Activated naive CD8-positive, alpha-beta T cell (primary cell): Measurements from ENCODE around the gene HOXB1.
"Not testable (repeated sequence)": the region's sequence is repeated elsewhere in the genome, so short reads cannot be mapped to it uniquely, and the experiment has no call there.

Experiments used
- H3K27ac Mint-ChIP-seq: one replicate; pipeline ENCODE4 v1.8.0; 2021; ENCODE audit warnings: mixed read lengths
- H3K27me3 Mint-ChIP-seq: one replicate; pipeline ENCODE4 v1.8.0; 2021; ENCODE audit warnings: mixed read lengths
- H3K36me3 Mint-ChIP-seq: one replicate; pipeline ENCODE4 v1.8.0; 2021; ENCODE audit warnings: mixed read lengths
- H3K4me1 Mint-ChIP-seq: one replicate; pipeline ENCODE4 v1.8.0; 2021; ENCODE audit warnings: low read depth, mixed read lengths
- H3K4me3 Mint-ChIP-seq: one replicate; pipeline ENCODE4 v1.8.0; 2021; ENCODE audit warnings: mild to moderate bottlenecking, mixed read lengths
- H3K9me3 Mint-ChIP-seq: one replicate; pipeline ENCODE4 v1.8.0; 2021; ENCODE audit warnings: low read depth, mixed read lengths

HOXB1 gene

DNA sequence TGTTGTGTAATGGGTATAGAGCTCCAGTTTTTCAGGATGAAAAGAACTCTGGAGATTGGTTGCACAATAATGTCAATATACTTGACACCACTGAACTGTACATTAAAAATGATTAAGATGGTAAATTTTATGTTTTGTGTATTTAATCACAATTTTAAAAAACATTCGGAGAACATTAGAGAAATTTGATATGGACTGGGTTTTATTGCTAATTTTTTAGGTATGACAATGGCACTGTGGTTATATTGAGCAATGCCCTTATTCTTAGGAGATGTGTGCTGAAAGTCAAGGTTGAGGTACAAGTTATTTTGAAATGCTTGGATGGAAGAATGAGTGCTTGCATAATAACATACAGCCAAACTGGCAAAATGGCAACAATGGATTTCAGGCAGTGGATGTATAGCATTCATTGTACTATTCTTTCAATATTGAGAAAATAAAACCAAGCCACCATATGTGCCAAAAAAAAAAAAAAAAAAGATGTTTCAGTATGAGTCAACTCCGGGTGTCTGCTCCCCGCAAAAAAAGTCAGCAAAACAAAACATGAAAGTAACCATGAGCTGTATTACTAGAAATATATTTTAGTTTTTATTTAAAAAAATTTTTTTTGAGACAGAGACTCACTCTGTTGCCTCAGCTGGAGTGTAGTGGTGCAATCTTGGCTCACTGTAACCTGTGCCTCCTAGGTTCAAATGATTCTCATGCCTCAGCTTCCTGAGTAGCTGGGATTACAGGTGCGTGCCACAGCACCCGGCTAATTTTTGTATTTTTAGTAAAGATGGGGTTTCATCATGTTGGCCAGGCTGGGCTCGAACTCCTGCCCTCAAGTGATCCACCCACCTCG is 19.8 kb downstream of the HOXB1 start:
- Mint-ChIP-seq H3K4me3 (no peak overlapping the region), H3K36me3 (peaks cover 2% of the 10 kb centered on the region), H3K9me3 (no peaks in the 10 kb centered on the region), H3K27me3 (peaks cover 19% of the 10 kb centered on the region), H3K27ac (no peak overlapping the region), H3K4me1 (peaks cover 29% of the 10 kb centered on the region)

DNA sequence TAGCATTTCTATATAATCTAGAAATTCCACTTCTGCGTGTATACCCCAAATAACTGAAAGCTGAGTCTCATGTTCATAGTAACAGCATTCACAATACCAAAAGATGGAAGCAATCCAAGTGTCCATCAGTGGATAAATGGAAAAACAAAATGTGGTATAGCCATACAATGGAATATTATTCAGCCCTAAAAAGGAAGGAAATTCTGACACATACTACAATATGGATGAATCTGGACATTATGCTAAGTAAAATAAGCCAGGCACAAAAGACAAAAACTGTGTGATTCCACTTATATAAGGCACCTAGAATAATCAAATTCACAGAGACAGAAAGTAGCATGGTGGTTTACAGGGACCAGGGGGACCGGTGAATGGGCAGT is 20.4 kb downstream of the HOXB1 start:
- Mint-ChIP-seq H3K9me3 (no peaks in the 10 kb centered on the region), H3K27ac (no peak overlapping the region), H3K36me3 (peaks cover 2% of the 10 kb centered on the region), H3K27me3 (peaks cover 19% of the 10 kb centered on the region), H3K4me1 (peaks cover 35% of the 10 kb centered on the region), H3K4me3 (no peak overlapping the region)

DNA sequence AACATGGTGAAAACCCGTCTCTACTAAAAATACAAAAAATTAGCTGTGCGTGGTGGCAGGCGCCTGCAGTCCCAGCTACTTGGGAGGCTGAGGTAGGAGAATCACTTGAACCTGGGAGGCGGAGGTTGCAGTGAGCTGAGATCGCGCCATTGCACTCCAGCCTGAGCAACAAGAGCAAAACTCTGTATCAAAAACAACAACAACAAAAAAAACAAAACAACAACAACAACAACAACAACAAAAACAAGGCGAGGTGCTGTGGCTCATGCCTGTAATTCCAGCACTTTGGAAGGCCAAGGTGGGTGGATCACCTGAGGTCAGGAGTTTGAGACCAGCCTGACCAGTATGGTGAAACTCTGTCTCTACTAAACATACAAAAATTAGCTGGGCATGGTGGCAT is 21.1 kb downstream of the HOXB1 start:
- not testable (repeated sequence) for H3K36me3 Mint-ChIP-seq, H3K4me3 Mint-ChIP-seq, H3K9me3 Mint-ChIP-seq, H3K27ac Mint-ChIP-seq
- peaks cover 37% of the 10 kb centered on the region for H3K4me1 Mint-ChIP-seq
- peaks cover 13% of the 10 kb centered on the region for H3K27me3 Mint-ChIP-seq

DNA sequence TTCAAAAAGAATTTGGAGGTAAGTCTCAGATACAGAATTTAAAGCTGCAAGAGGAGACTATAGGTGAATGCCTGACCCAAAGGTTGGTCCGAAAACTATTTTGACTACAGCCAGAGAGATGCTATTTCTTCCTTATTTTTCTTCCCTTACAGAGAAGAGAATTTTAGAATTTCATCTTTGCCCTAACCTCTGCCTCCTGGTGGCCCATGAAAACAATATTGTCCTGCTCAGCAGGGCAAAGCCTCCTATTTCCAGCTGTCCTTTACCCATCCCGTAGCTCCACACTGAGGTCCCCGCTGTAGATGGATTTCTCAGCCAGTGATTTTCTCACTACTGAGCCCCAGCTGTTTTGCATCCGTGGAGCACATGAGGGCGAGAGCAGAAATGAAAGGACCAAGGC is 24.6 kb downstream of the HOXB1 start:
- Mint-ChIP-seq H3K4me1 (peaks cover 19% of the 10 kb centered on the region), H3K27me3 (peaks cover 14% of the 10 kb centered on the region), H3K9me3 (no peaks in the 10 kb centered on the region), H3K4me3 (no peak overlapping the region), H3K27ac (no peak overlapping the region), H3K36me3 (no peaks in the 10 kb centered on the region)

DNA sequence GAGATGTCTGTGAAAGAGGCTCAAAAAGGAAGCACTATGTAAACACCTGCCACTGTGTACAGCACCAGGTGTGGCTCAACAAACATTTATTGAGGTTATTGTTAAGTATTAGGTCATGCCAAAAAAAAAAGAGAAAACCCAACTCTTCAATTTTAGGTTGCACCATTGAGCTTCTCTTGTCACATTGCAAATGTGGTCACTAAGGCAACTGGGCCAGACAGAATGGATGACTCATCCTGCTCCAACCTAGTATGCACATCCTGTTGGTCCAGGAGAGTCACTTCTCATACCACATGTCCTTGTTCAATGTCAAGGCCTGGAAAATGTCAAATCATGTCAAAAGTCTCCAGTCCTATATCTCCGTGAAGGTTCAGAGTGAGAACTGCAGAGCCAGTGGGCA is 25.0 kb downstream of the HOXB1 start:
- no peak overlapping the region for H3K4me3 Mint-ChIP-seq
- H3K4me1 Mint-ChIP-seq = peaks cover 16% of the 10 kb centered on the region
- no peaks in the 10 kb centered on the region for H3K9me3 Mint-ChIP-seq
- H3K27me3 Mint-ChIP-seq = peaks cover 14% of the 10 kb centered on the region
- H3K36me3 Mint-ChIP-seq = no peaks in the 10 kb centered on the region
- H3K27ac Mint-ChIP-seq = peak overlapping the region; percentile 41

DNA sequence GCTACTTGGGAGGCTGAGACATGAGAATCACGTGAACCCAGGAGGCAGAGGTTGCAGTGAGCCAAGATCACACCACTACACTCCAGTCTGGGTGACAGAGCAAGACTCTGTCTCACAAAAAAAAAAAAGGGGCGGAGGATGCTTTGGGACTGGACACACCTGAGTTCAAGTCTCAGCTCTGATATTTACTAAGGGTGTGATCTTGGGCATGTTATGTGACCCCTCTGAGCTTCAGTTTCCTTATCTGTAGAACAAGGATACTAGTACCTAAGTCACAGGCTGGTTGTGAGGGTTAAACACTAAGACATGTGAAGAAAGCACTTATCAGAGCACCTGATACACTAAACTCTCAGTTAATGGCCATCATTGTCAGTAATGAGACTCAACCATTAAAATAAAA is 25.9 kb downstream of the HOXB1 start:
- H3K27ac Mint-ChIP-seq = no peak overlapping the region
- no peaks in the 10 kb centered on the region for H3K36me3 Mint-ChIP-seq
- peaks cover 10% of the 10 kb centered on the region for H3K4me1 Mint-ChIP-seq
- no peak overlapping the region for H3K4me3 Mint-ChIP-seq
- no peaks in the 10 kb centered on the region for H3K9me3 Mint-ChIP-seq
- H3K27me3 Mint-ChIP-seq = peaks cover 17% of the 10 kb centered on the region

DNA sequence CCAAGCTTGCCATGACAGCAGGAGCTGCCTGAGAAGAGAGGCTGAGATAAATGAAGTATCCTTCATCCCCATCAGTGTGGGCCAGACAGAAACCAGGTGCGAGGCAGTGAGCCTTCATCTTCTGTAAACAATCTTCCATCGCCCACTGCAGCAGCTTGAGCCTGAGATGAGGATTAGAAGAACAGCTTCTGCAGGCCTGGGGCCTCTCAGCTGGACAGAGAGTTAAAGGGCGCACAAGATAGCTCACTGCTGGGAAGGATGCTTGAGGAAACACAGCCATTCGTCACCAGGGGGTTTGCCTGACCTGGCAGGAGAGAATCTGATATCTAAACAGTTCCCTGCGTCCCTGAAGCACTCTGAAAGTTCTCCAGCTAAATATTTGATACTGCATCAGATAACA is 27.1 kb downstream of the HOXB1 start:
- Mint-ChIP-seq H3K27ac (no peak overlapping the region), H3K4me1 (peaks cover 10% of the 10 kb centered on the region), H3K36me3 (no peaks in the 10 kb centered on the region), H3K4me3 (no peak overlapping the region), H3K27me3 (peaks cover 17% of the 10 kb centered on the region), H3K9me3 (no peaks in the 10 kb centered on the region)

DNA sequence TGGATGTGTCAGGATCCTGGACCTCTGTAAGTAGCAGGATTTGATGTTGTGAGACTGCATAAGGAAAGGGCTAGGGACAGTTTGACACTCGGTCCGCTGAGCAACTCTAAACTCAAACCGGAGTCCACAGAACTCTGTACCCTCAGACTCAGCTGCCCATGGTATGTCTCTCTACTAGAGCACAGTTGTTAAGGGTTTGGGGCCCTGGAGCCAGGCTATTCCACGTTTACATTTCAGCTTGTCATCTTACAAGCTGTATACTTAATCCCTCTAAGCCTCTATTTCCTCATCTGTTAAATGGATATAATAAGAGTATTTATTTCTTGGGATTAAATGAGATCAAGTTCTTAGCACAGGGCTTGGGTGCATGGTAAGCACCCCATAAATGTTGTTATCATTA is 27.9 kb downstream of the HOXB1 start:
- H3K4me1 Mint-ChIP-seq = peaks cover 10% of the 10 kb centered on the region
- no peak overlapping the region for H3K4me3 Mint-ChIP-seq
- peaks cover 14% of the 10 kb centered on the region for H3K27me3 Mint-ChIP-seq
- no peaks in the 10 kb centered on the region for H3K9me3 Mint-ChIP-seq
- H3K36me3 Mint-ChIP-seq = no peaks in the 10 kb centered on the region
- H3K27ac Mint-ChIP-seq = no peak overlapping the region

DNA sequence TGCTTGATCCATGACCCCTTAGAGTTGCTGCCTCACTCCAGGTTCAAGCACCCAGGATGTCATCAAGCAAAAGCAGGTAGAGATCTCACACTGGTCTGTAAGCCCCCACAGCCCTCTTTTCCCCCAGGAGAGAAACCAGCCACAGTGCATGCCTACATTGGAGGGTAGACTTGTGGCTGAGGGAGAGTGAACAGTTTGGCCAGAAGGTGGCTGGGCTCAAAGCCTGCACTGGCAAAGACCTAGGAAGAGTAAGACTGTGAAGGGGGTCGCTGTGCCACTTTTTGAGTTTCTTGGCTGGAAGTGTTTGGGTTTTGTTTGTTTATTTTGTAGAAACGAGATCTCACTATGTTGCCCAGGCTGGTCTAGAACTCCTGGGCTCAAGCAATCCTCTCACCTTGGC is 28.5 kb downstream of the HOXB1 start:
- Mint-ChIP-seq H3K36me3 (no peaks in the 10 kb centered on the region), H3K9me3 (no peaks in the 10 kb centered on the region), H3K4me3 (no peak overlapping the region), H3K4me1 (peaks cover 10% of the 10 kb centered on the region), H3K27me3 (peaks cover 14% of the 10 kb centered on the region), H3K27ac (no peak overlapping the region)

DNA sequence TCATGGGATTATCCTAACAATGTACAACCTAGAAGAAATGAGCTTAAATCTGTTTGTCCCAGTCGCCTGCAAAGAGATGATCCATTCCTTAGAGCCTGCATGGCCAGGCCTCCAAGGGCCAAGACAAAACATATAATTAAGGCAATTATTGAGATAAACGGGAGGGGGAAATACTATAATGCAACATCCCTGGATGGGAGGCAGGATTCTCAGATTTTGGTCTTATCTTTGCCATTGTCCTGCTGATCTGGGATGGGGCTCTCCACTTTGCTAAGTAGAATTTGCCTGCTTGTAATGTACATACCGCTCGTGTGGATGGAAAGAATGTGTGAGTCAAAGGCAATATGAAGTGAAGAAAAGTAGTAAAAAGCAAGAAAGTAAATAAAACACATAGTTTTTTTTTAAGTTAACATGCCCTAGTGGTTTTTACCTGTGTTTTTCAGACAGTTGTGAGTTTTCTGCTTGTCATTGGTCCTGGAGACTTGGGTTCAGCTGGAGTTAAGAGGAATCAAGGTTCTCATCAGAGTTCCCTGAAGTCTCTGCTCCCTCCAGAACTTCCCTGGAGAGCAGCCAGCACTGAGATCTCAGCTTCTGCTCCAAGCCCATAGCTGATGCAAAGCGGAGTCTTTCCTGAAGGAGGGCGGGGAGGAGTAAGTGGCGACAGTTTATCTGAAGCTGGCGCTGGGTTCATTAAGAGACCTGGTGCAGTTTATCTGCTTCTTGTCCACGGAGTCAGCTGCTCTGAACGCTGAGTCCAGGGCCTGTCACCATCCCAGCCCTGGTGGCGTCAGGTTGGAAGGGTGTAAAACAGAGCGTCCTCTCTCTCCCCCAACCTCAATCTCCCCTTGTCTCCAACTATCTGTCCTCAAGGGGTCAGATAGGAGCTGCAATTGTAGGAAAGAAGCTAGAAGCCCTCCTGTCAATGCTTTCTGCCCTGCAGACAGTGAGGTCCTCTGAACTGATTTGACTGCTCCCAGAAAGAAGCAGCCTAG is 30.1 kb downstream of the HOXB1 start:
- Mint-ChIP-seq H3K27ac (no peak overlapping the region), H3K9me3 (no peaks in the 10 kb centered on the region), H3K36me3 (no peaks in the 10 kb centered on the region), H3K27me3 (peaks cover 16% of the 10 kb centered on the region), H3K4me3 (no peak overlapping the region), H3K4me1 (peaks cover 6% of the 10 kb centered on the region)

DNA sequence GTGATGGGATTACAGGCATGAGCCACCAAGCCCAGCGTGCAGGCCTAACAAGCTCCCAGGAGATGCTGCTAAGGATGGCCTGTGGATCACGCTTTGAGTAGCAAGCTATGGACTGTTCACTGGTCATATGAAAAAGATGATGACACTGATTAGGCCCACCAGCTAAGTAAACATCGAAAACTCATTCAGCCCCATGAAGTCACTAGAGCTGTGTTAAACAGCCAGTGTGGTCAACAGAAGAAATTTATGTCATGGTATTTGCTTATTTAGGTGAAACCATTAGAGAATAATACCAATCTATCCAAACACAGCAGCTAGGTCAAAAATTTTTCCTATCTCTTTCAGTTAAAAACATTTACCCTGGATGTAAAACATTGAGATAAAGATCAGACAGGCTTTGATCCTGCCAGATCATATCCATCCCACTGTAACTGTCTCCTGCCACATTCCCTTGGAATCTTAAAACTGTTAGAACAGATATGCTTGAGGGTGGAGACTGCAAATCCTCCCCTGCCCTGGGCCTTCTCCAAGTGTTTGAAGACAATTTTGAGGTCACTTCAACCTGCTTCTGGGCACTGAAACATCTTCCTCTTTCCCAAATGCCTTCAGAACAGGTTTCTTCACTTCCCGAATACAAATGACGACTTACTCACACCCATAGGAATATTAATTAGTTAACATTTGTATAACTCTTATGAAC is 30.9 kb downstream of the HOXB1 start:
- Mint-ChIP-seq H3K27me3 (peaks cover 17% of the 10 kb centered on the region), H3K4me1 (no peaks in the 10 kb centered on the region), H3K36me3 (no peaks in the 10 kb centered on the region), H3K9me3 (no peaks in the 10 kb centered on the region), H3K27ac (no peak overlapping the region), H3K4me3 (no peak overlapping the region)

DNA sequence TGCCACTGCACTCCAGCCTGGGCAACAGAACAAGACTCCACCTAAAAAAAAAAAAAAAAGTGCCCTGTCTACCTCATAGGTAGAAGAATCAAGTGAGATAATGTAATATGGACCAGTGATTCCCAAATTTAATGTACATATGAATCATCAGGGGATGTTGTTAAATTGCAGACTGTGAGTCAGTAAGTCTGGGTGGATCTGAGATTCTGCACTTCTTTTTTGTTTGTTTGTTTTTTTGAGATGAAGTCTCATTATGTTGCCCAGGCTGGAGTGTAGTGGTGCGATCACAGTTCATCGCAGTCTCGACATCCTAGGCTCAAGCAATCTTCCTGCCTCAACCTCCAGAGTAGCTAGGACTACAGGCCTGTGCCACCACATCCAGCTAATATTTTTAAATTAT is 31.6 kb downstream of the HOXB1 start:
- Mint-ChIP-seq H3K27me3 (peaks cover 23% of the 10 kb centered on the region), H3K9me3 (no peaks in the 10 kb centered on the region), H3K36me3 (no peaks in the 10 kb centered on the region), H3K27ac (no peak overlapping the region), H3K4me1 (no peaks in the 10 kb centered on the region), H3K4me3 (no peak overlapping the region)

DNA sequence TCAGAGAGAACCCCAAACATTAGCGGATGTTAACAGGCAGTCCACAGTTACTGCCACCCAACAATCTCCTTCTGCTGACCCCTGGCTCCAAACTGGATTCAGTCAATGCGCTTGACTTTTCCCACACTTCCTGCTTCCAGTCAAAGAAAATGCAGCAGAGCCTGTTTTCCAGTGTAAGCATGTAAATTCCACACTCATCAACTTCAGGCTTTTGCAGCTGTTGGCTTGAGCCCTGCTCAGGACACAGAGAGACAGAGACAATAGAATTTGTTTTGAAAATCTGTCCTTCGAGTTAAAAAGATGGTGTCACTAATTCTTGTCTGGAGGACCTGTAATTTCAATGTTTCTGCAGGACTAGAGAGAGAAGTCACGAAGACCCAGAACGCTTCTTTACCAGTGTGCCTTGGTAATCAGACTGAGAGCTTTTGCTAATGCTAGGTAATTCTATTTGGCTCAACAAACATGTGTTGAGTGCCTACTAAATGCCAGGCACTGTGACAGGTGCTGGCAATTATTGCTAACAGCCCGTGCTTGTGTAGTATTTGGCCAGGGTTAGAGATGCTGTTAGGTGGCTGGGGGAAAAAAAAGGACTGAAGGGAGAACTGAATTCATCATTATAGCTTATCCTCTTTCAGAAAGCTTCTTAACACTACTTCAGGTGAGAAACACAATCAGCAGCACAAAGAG is 32.5 kb downstream of the HOXB1 start:
- Mint-ChIP-seq H3K9me3 (no peaks in the 10 kb centered on the region), H3K4me1 (no peaks in the 10 kb centered on the region), H3K36me3 (no peaks in the 10 kb centered on the region), H3K27me3 (peaks cover 25% of the 10 kb centered on the region), H3K27ac (no peak overlapping the region), H3K4me3 (no peak overlapping the region)

DNA sequence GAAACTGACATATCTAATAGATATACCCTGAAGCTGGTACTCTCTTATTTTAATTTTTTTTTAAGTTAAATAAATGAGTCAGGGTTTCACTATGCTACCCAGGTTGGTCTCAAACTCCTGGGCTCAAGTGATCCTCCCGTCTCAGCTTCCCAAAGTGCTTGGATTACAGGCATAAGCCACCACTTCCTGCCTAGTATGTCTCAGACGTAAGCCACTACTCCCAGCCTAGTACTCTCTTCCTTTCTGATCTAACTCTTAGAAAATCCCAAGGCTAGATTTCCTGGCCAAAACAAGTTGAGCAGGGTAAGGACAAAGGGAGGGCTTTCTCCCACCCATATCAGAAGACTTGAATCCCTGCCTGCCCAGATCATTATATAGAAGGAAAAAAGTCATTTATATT is 33.7 kb downstream of the HOXB1 start:
- no peaks in the 10 kb centered on the region for H3K9me3 Mint-ChIP-seq
- no peak overlapping the region for H3K27ac Mint-ChIP-seq
- no peak overlapping the region for H3K4me3 Mint-ChIP-seq
- H3K27me3 Mint-ChIP-seq = peaks cover 22% of the 10 kb centered on the region
- no peaks in the 10 kb centered on the region for H3K36me3 Mint-ChIP-seq
- peaks cover 1% of the 10 kb centered on the region for H3K4me1 Mint-ChIP-seq
